ENCODE results near the gene CHD6. TPM values are rescaled to one million over a fixed set of nuclear protein-coding genes. Genes with fewer than 3 reads are reported as not detected.

CHD6 gene
- total RNA-seq, 1 donor = 90.5 TPM

- Histone ChIP-seq H3K27me3 (ENCODE audit: insufficient read depth, low read length) (no peaks in the 10 kb centered on the region), H3K4me1 (ENCODE audit: insufficient read depth, low read length) (no peaks in the 10 kb centered on the region), H3K4me3 (ENCODE audit: low read length) (no peak overlapping the region), H3K9me3 (ENCODE audit: low read depth, low read length) (no peaks in the 10 kb centered on the region)
Measured at GRCh38 chr20:41468994-41469600, 149.1 kb downstream of the CHD6 start.

- no peaks in the 10 kb centered on the region for H3K27me3 ChIP-seq (ENCODE audit: insufficient read depth, low read length)
- no peaks in the 10 kb centered on the region for H3K4me1 ChIP-seq (ENCODE audit: insufficient read depth, low read length)
- H3K4me3 ChIP-seq (ENCODE audit: low read length) = no peak overlapping the region
- H3K9me3 ChIP-seq (ENCODE audit: low read depth, low read length) = no peaks in the 10 kb centered on the region
Measured at GRCh38 chr20:41467690-41468089, 150.5 kb downstream of the CHD6 start.

- Histone ChIP-seq H3K4me3 (ENCODE audit: low read length) (no peak overlapping the region), H3K27me3 (ENCODE audit: insufficient read depth, low read length) (no peaks in the 10 kb centered on the region), H3K4me1 (ENCODE audit: insufficient read depth, low read length) (no peaks in the 10 kb centered on the region), H3K9me3 (ENCODE audit: low read depth, low read length) (no peaks in the 10 kb centered on the region)
Measured at GRCh38 chr20:41467220-41467619, 151.0 kb downstream of the CHD6 start.

- H3K4me1 ChIP-seq (ENCODE audit: insufficient read depth, low read length) = no peaks in the 10 kb centered on the region
- no peaks in the 10 kb centered on the region for H3K27me3 ChIP-seq (ENCODE audit: insufficient read depth, low read length)
- H3K4me3 ChIP-seq (ENCODE audit: low read length) = no peak overlapping the region
- H3K9me3 ChIP-seq (ENCODE audit: low read depth, low read length) = no peaks in the 10 kb centered on the region
Measured at GRCh38 chr20:41463567-41463966, 154.6 kb downstream of the CHD6 start.

DNA sequence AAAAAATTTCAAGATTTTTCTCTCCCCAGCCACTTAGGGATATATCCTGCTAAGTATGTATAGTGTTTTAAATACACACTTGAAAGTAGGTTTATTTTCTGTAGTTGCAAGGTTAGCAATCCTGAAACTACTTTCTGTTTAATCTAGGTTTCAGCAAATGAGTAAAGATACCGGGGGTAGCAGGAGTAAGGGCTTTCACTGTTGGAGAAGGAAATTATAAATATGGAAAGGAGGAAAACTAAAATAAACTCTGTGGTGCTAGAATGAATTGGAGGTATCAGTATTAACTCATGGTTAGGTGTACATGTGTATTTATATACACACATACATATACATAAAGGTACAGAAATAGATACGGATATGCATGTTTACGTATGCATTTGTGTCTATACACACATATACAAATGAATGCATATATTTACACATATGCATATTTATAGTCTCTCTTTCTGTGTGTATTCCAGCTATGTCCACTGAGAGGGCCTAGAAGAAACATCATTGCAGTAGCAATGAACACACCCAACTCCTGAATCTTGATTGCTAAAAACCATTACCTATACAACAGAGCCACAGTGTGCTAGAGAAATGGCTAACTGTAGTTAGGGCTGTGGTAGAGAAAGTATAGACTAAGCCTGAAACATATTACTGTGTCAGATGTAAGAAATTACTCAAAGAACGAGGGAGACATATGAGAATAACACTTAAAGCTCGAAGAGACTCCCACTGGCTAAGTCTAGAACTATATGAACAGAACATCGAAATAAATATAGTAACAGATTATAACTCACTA lies 155.6 kb downstream of the CHD6 start:
- Histone ChIP-seq H3K27me3 (ENCODE audit: insufficient read depth, low read length) (no peaks in the 10 kb centered on the region), H3K4me1 (ENCODE audit: insufficient read depth, low read length) (no peaks in the 10 kb centered on the region), H3K4me3 (ENCODE audit: low read length) (no peak overlapping the region), H3K9me3 (ENCODE audit: low read depth, low read length) (no peaks in the 10 kb centered on the region)

DNA sequence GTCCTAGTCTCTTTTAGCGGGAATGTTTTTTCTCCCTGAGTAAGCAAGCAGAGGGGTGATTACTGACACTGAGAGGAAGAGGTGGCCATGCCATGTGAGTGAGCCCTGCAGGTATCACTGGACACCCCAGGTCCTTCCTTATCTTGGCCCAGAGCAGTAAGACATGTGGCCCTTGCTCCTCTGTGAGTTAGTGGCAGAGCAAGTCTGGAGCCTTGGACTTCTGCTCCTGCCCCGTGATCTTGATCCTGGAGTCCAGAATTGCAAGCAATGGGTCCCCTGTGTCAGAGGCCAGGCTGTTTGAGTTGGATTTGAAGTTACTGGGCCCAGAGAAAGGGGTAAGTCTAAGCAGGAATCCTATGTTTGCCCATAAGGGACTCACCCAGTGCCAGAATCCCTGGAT lies 159.4 kb downstream of the CHD6 start:
- no peaks in the 10 kb centered on the region for H3K9me3 ChIP-seq (ENCODE audit: low read depth, low read length)
- H3K4me3 ChIP-seq (ENCODE audit: low read length) = no peak overlapping the region
- no peaks in the 10 kb centered on the region for H3K27me3 ChIP-seq (ENCODE audit: insufficient read depth, low read length)
- H3K4me1 ChIP-seq (ENCODE audit: insufficient read depth, low read length) = no peaks in the 10 kb centered on the region

GRCh38 chr20:41457173-41457857 lies 160.9 kb downstream of the CHD6 start:
- H3K9me3 ChIP-seq (ENCODE audit: low read depth, low read length) = no peaks in the 10 kb centered on the region
- no peaks in the 10 kb centered on the region for H3K4me1 ChIP-seq (ENCODE audit: insufficient read depth, low read length)
- H3K27me3 ChIP-seq (ENCODE audit: insufficient read depth, low read length) = no peaks in the 10 kb centered on the region
- H3K4me3 ChIP-seq (ENCODE audit: low read length) = no peak overlapping the region

GRCh38 chr20:41456351-41456750 lies 161.8 kb downstream of the CHD6 start:
- Histone ChIP-seq H3K4me3 (ENCODE audit: low read length) (no peak overlapping the region), H3K27me3 (ENCODE audit: insufficient read depth, low read length) (no peaks in the 10 kb centered on the region), H3K4me1 (ENCODE audit: insufficient read depth, low read length) (no peaks in the 10 kb centered on the region), H3K9me3 (ENCODE audit: low read depth, low read length) (no peaks in the 10 kb centered on the region)

- Histone ChIP-seq H3K4me3 (ENCODE audit: low read length) (no peak overlapping the region), H3K4me1 (ENCODE audit: insufficient read depth, low read length) (no peaks in the 10 kb centered on the region), H3K27me3 (ENCODE audit: insufficient read depth, low read length) (no peaks in the 10 kb centered on the region), H3K9me3 (ENCODE audit: low read depth, low read length) (no peaks in the 10 kb centered on the region)
Measured at GRCh38 chr20:41454250-41454649, 163.9 kb downstream of the CHD6 start.

DNA sequence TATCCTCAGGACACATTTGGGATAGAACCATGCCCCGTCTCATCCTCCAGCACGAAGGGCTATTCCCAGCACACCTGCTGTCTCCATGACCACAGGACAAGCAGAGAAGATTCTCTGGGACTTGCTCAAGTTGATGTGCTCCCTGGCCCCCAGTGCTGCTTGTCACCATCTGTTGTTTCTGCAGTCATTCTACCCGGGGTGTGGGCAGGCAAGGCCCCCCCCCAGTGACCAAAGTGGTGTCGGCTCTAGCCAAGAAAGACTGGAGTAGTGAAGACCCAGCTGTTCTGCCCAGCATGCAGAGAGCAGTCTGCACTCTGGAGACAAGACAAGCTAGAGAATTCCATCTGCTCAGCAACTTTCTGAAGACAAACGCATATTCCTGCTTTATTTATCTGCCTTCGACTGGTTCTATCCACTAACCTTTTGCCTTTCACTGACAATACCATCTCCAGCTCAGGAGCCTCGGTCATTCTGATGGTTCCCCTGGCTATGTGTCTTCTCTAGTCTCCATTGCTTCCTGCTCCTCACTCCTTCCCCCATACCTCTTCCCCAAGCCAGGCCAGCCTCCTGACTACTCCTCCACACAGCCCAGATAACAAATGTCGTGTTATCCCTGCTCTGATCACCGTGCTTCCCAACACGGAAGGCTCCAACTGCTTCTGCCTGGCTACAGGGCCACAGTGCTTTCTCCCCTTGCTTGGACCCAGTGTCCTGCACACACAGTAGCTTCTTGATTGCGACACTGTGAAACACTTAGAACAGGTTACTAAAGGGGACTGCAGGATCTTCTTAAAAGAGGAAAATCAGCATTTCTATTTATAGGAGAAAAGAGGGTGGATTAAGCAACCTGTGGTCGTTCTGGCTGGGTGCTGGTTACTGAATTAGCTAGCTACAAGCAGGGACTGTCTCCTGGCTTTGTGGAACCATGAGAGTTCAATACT lies 164.9 kb downstream of the CHD6 start:
- no peaks in the 10 kb centered on the region for H3K9me3 ChIP-seq (ENCODE audit: low read depth, low read length)
- no peaks in the 10 kb centered on the region for H3K27me3 ChIP-seq (ENCODE audit: insufficient read depth, low read length)
- H3K4me1 ChIP-seq (ENCODE audit: insufficient read depth, low read length) = no peaks in the 10 kb centered on the region
- no peak overlapping the region for H3K4me3 ChIP-seq (ENCODE audit: low read length)

GRCh38 chr20:41452226-41452625 lies 166.0 kb downstream of the CHD6 start:
- no peak overlapping the region for H3K4me3 ChIP-seq (ENCODE audit: low read length)
- H3K4me1 ChIP-seq (ENCODE audit: insufficient read depth, low read length) = no peaks in the 10 kb centered on the region
- H3K27me3 ChIP-seq (ENCODE audit: insufficient read depth, low read length) = no peaks in the 10 kb centered on the region
- H3K9me3 ChIP-seq (ENCODE audit: low read depth, low read length) = no peaks in the 10 kb centered on the region

DNA sequence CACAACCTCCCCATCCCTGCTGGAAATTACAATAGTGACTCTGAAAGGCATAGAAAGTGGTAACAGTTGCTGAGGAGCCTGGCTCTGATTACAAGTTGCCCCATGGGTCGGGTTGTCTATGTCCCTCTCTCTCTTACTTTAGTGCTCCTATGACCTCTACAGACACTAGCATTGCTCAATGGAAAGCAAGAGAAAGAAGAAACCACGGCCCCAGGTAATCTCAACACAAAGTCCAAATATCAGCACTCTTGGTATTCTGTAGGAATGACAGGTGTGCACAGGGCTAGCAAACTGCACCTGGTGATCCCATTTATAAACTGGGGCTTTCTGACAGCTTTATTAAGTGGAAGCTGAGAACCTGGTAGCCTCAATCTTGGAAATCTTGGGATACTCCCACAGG lies 171.2 kb downstream of the CHD6 start:
- Histone ChIP-seq H3K9me3 (ENCODE audit: low read depth, low read length) (no peaks in the 10 kb centered on the region), H3K27me3 (ENCODE audit: insufficient read depth, low read length) (no peaks in the 10 kb centered on the region), H3K4me1 (ENCODE audit: insufficient read depth, low read length) (peaks cover 7% of the 10 kb centered on the region), H3K4me3 (ENCODE audit: low read length) (no peak overlapping the region)

GRCh38 chr20:41446456-41446855 lies 171.7 kb downstream of the CHD6 start:
- no peaks in the 10 kb centered on the region for H3K9me3 ChIP-seq (ENCODE audit: low read depth, low read length)
- peaks cover 7% of the 10 kb centered on the region for H3K4me1 ChIP-seq (ENCODE audit: insufficient read depth, low read length)
- H3K4me3 ChIP-seq (ENCODE audit: low read length) = no peak overlapping the region
- no peaks in the 10 kb centered on the region for H3K27me3 ChIP-seq (ENCODE audit: insufficient read depth, low read length)

DNA sequence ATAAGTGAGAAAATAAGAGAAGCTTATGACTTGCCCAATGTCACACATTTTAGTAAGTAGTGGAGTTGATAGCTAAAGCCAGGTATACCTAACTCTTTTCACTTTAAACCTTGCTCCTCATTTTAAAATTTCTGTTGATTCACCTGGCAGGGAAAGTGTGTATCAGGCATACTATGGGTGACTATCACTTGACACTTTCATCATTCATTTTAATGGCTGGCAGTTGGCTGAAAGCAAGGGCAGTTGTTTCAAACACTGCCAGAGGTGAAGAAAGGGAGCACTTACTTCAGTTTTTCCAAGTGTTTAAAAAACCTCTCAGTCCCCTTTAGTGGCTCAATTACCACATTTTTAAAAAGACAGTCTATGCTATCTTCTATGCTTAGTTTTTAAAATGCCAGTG lies 173.4 kb downstream of the CHD6 start:
- no peak overlapping the region for H3K4me3 ChIP-seq (ENCODE audit: low read length)
- no peaks in the 10 kb centered on the region for H3K9me3 ChIP-seq (ENCODE audit: low read depth, low read length)
- H3K27me3 ChIP-seq (ENCODE audit: insufficient read depth, low read length) = no peaks in the 10 kb centered on the region
- peaks cover 7% of the 10 kb centered on the region for H3K4me1 ChIP-seq (ENCODE audit: insufficient read depth, low read length)

DNA sequence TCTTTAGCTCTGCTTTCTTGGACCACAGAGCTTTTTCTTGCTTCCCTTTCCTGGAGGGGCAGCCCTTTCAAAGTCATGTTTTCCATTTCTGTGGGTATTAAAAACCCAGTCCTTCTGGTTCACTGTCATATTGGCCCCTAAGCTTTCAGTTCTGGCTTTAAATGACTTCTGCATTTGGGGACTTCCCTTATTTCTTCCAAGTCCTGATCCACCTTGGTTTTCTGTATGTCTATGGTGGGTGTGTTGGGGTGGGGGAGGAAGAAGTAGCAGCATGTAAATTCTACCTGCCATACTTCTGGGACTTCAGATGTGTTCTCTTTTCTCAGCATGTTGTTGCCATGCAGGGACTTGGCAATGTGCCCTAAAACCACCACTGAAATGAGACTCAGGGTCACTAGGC lies 174.5 kb downstream of the CHD6 start:
- H3K4me1 ChIP-seq (ENCODE audit: insufficient read depth, low read length) = peaks cover 7% of the 10 kb centered on the region

More for the DNA sequence above, 174.5 kb downstream of the CHD6 start:
- Histone ChIP-seq H3K4me3 (ENCODE audit: low read length) (no peak overlapping the region), H3K27me3 (ENCODE audit: insufficient read depth, low read length) (no peaks in the 10 kb centered on the region), H3K9me3 (ENCODE audit: low read depth, low read length) (no peaks in the 10 kb centered on the region)

All from mononuclear cell (primary cell).